HepG2 (cell line): ENCODE data around the gene HES7. TPM values are rescaled to one million over a fixed set of nuclear protein-coding genes. Genes with fewer than 3 reads are reported as not detected.
A peak's percentile ranks its signal among the peaks of the same experiment; 100 is the strongest.

Experiments used
- AGO2 ChIP-seq: fragments of 200-400 bp; formaldehyde crosslinking; optimal IDR thresholded peaks from 2 replicates; pipeline ENCODE3; 2017; ENCODE audit warnings: mild to moderate bottlenecking, low read depth, low read length, moderate library complexity
- ATM ChIP-seq: fragments of 450-650 bp; IDR thresholded peaks from 2 replicates; pipeline ENCODE4 v1.7.1; 2017; ENCODE audit warnings: mild to moderate bottlenecking, borderline replicate concordance
- CEBPB ChIP-seq: IDR thresholded peaks from 2 replicates; pipeline ENCODE4 v1.6.1; 2011; ENCODE audit warnings: low read depth, low read length, improper control_type of control experiment, borderline replicate concordance
- CEBPG ChIP-seq: IDR thresholded peaks from 2 replicates; pipeline ENCODE4 v1.6.1; 2016
- ERF ChIP-seq: IDR thresholded peaks from 2 replicates; pipeline ENCODE4 v1.6.1; 2018; ENCODE audit warnings: missing biosample characterization, missing genetic modification reagents
- FOXO1 ChIP-seq: sonication (generic); formaldehyde crosslinking; IDR thresholded peaks from 2 replicates; pipeline ENCODE4 v1.4.0; 2020; ENCODE audit warnings: missing genetic modification reagents
- KDM4B ChIP-seq: sonication (generic); formaldehyde crosslinking; IDR thresholded peaks from 2 replicates; pipeline ENCODE4 v1.4.0; 2020; ENCODE audit warnings: missing genetic modification reagents
- KDM5B ChIP-seq: sonication (generic); formaldehyde crosslinking; IDR thresholded peaks from 2 replicates; pipeline ENCODE4 v1.4.0; 2020; ENCODE audit warnings: missing genetic modification reagents, mild to moderate bottlenecking, borderline replicate concordance
- MYC ChIP-seq: sonication (generic); formaldehyde crosslinking; IDR thresholded peaks from 2 replicates; pipeline ENCODE4 v1.9.0; 2021; ENCODE audit warnings: missing genetic modification reagents, borderline replicate concordance
- PCBP1 ChIP-seq: fragments of 200-400 bp; formaldehyde crosslinking; IDR thresholded peaks from 2 replicates; pipeline ENCODE4 v1.6.1; 2017; ENCODE audit warnings: mild to moderate bottlenecking, low read depth, low read length, borderline replicate concordance
- PHB2 ChIP-seq: fragments of 450-650 bp; IDR thresholded peaks from 2 replicates; pipeline ENCODE4 v1.6.1; 2018; ENCODE audit not compliant: partially characterized antibody
- PHF8 ChIP-seq: sonication (generic); formaldehyde crosslinking; IDR thresholded peaks from 2 replicates; pipeline ENCODE4 v1.5.0; 2020; ENCODE audit warnings: missing genetic modification reagents
- POLR2A ChIP-seq, 2 experiments: IDR thresholded peaks; 2 replicates each; pipeline ENCODE4 v1.6.1; 2011; ENCODE audit warnings: low read depth in 2 of 2, low read length in 2 of 2, mild to moderate bottlenecking in 1 of 2, moderate library complexity in 1 of 2; ENCODE audit not compliant: insufficient read depth in 1 of 2
- POLR2AphosphoS5 ChIP-seq: IDR thresholded peaks from 2 replicates; pipeline ENCODE4 v1.6.1; 2012; ENCODE audit warnings: low read depth, low read length
- SALL1 ChIP-seq: sonication (generic); formaldehyde crosslinking; IDR thresholded peaks from 2 replicates; pipeline ENCODE4 v1.8.0; 2022; ENCODE audit warnings: mild to moderate bottlenecking, missing genetic modification reagents
- YEATS4 ChIP-seq: sonication (generic); formaldehyde crosslinking; IDR thresholded peaks from 2 replicates; pipeline ENCODE4 v1.4.0; 2020; ENCODE audit warnings: missing genetic modification reagents, borderline replicate concordance
- ZFX ChIP-seq: sonication (generic); formaldehyde crosslinking; IDR thresholded peaks from 2 replicates; pipeline ENCODE4 v1.4.0; 2020; ENCODE audit warnings: mild to moderate bottlenecking, low read depth, missing genetic modification reagents, moderate library complexity
- ZNF543 ChIP-seq: sonication (generic); formaldehyde crosslinking; IDR thresholded peaks from 2 replicates; pipeline ENCODE4 v1.4.0; 2020; ENCODE audit warnings: mild to moderate bottlenecking, missing genetic modification reagents
- ZNF572 ChIP-seq: sonication (generic); formaldehyde crosslinking; IDR thresholded peaks from 2 replicates; pipeline ENCODE4 v1.5.1; 2020; ENCODE audit warnings: mild to moderate bottlenecking, missing genetic modification reagents
- ZNF775 ChIP-seq: sonication (generic); formaldehyde crosslinking; IDR thresholded peaks from 2 replicates; pipeline ENCODE4 v1.4.0; 2020; ENCODE audit warnings: missing genetic modification reagents, mild to moderate bottlenecking, moderate library complexity, borderline replicate concordance
- ZNF83 ChIP-seq: sonication (generic); formaldehyde crosslinking; IDR thresholded peaks from 2 replicates; pipeline ENCODE4 v1.4.0; 2020; ENCODE audit warnings: missing genetic modification reagents, mild to moderate bottlenecking, borderline replicate concordance
- polyA plus RNA-seq, 8 experiments: library from polyadenylated mRNA; depleted of rRNA in 3 of 8; stranded (reverse) in 7 of 8; unstranded in 1 of 8; fragments of >200 nt; fragmentation: Illumina TruSeq in 4 of 8; extraction: Trizol in 4 of 8; gene quantifications; 2 replicates each; pipeline versions ENCODE4 v1.2.1 to v1.2.3, GENCODE V29; 2011 to 2016; ENCODE audit warnings: low read depth in 4 of 8, missing spikeins in 1 of 8, mixed read lengths in 1 of 8; ENCODE audit not compliant: insufficient read depth in 1 of 8
- total RNA-seq, 5 experiments: library from RNA; depleted of rRNA; stranded (reverse); fragments of >200 nt; fragmentation: Illumina TruSeq; extraction: Trizol; gene quantifications; 2 replicates each; pipeline ENCODE4 v1.2.3, GENCODE V29; 2016; ENCODE audit warnings: low read depth in 1 of 5
- TF ChIP-seq, protein P1 (sequence below): sonication (generic); formaldehyde crosslinking; IDR thresholded peaks from 2 replicates; pipeline ENCODE4 v1.4.0; 2020; ENCODE audit warnings: mild to moderate bottlenecking, missing genetic modification reagents
- TF ChIP-seq, protein P2 (sequence below): sonication (generic); formaldehyde crosslinking; IDR thresholded peaks from 2 replicates; pipeline ENCODE4 v1.4.0; 2020; ENCODE audit warnings: missing genetic modification reagents, mild to moderate bottlenecking, borderline replicate concordance
- TF ChIP-seq, protein P3 (sequence below): sonication (generic); formaldehyde crosslinking; IDR thresholded peaks from 2 replicates; pipeline ENCODE4 v1.5.0; 2020; ENCODE audit warnings: mild to moderate bottlenecking, missing genetic modification reagents, borderline replicate concordance

The HES7 gene
- total and polyA plus RNA-seq, 2 of the 13 experiments (the other 11 are each of a cell fraction or from before 2014, with no cell fraction given) = not detected

DNA sequence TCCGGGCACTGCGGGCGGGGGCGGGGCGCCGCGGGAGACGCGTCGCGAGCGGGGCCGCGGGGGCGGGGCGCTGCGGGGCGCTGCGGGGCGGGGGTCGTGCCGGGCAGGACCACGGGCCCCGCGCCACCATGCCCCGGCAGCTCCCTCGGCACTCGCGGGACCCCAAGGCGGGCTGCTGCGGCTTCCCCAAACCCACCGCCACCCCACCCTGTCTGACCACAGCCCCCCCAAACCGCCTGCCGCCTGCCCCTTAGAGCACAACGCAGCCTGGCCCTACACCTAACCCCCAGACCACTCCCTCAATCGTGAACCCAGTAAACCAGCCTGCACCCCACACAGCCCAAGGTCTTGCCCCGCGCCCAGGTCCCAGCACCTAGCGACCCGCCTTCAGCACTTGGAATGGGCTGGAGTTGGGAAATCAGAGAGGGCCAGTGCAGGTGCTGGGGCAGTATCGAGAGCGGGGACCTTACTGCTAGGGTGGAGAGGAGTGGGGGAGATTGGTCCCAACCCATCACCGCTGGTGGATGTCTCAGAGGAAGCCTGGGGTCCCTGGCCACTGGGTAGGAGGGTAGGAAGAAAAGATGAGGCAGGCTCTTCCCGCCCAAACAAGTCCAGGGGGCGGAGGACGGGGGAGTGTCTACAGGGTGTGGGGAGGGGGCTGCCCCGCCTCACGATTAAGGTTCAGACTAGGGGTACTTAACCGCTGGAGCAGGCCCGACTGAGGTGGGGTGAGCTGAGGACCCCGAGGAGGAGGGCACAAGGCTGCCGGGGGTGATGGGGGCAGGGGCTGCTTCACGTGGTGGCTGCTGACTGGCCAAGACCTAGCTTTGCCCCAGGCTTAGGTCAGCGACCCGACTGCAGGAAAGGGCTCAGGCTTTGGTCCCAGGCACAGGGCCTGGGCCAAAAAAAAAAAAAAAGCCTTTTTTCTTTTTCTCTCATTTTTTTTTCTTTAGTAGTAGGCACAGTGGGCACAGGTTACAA, 39.4 kb upstream of the HES7 start (continued):
- TF ChIP-seq, protein P1, sequence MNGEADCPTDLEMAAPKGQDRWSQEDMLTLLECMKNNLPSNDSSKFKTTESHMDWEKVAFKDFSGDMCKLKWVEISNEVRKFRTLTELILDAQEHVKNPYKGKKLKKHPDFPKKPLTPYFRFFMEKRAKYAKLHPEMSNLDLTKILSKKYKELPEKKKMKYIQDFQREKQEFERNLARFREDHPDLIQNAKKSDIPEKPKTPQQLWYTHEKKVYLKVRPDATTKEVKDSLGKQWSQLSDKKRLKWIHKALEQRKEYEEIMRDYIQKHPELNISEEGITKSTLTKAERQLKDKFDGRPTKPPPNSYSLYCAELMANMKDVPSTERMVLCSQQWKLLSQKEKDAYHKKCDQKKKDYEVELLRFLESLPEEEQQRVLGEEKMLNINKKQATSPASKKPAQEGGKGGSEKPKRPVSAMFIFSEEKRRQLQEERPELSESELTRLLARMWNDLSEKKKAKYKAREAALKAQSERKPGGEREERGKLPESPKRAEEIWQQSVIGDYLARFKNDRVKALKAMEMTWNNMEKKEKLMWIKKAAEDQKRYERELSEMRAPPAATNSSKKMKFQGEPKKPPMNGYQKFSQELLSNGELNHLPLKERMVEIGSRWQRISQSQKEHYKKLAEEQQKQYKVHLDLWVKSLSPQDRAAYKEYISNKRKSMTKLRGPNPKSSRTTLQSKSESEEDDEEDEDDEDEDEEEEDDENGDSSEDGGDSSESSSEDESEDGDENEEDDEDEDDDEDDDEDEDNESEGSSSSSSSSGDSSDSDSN = no peak
- TF ChIP-seq, protein P2, sequence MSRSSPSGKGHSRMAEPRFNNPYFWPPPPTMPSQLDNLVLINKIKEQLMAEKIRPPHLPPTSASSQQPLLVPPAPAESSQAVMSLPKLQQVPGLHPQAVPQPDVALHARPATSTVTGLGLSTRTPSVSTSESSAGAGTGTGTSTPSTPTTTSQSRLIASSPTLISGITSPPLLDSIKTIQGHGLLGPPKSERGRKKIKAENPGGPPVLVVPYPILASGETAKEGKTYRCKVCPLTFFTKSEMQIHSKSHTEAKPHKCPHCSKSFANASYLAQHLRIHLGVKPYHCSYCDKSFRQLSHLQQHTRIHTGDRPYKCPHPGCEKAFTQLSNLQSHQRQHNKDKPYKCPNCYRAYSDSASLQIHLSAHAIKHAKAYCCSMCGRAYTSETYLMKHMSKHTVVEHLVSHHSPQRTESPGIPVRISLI = peak; percentile 77; the same call in 1 of the 2 replicates
- TF ChIP-seq ZNF572 (CRISPR knock-in tag) (peak; percentile 81; the same call in 1 of the 2 replicates), SALL1 (CRISPR knock-in tag) (0 out of 2 replicates have a peak, but pooled peaks have one; percentile 6), ZNF83 (0 out of 2 replicates have a peak, but pooled peaks have one; percentile 11), POLR2A (IDR thresholded peaks at IDR 0.05; ENCODE audit: insufficient read depth in 1 of 2, low read depth in 2 of 2, low read length in 2 of 2) (peak in 1 of 2 experiments; percentile 56; a peak in 2 of 4 replicates), AGO2 (no peak), PHF8 (CRISPR knock-in tag) (0 out of 2 replicates have a peak, but pooled peaks have one; percentile 4), ZNF543 (CRISPR knock-in tag) (0 out of 2 replicates have a peak, but pooled peaks have one; percentile 11), KDM5B (CRISPR knock-in tag) (peak; percentile 5; the same call in 1 of the 2 replicates), CEBPG (CRISPR knock-in tag) (0 out of 2 replicates have a peak, but pooled peaks have one; percentile 27), ZFX (CRISPR knock-in tag) (peak; percentile 64), KDM4B (CRISPR knock-in tag) (0 out of 2 replicates have a peak, but pooled peaks have one; percentile 11), MYC (CRISPR knock-in tag) (peak; percentile 48; the same call in 1 of the 2 replicates), ERF (CRISPR knock-in tag) (0 out of 2 replicates have a peak, but pooled peaks have one; percentile 2), POLR2AphosphoS5 (0 out of 2 replicates have a peak, but pooled peaks have one; percentile 7), ATM (no peak), FOXO1 (CRISPR knock-in tag) (no peak), PHB2 (no peak), ZNF775 (no peak), YEATS4 (CRISPR knock-in tag) (no peak; the same call in 1 of the 2 replicates), CEBPB (0 out of 2 replicates have a peak, but pooled peaks have one; percentile 25), PCBP1 (peak; percentile 67; the same call in 1 of the 2 replicates)
- TF ChIP-seq, protein P3, sequence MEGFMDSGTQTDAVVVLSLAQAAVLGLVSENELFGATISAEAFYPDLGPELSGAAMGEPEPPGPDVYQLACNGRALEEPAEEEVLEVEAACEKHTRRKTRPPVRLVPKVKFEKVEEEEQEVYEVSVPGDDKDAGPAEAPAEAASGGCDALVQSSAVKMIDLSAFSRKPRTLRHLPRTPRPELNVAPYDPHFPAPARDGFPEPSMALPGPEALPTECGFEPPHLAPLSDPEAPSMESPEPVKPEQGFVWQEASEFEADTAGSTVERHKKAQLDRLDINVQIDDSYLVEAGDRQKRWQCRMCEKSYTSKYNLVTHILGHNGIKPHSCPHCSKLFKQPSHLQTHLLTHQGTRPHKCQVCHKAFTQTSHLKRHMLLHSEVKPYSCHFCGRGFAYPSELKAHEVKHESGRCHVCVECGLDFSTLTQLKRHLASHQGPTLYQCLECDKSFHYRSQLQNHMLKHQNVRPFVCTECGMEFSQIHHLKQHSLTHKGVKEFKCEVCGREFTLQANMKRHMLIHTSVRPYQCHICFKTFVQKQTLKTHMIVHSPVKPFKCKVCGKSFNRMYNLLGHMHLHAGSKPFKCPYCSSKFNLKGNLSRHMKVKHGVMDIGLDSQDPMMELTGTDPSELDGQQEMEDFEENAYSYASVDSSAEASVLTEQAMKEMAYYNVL (CRISPR knock-in tag) = 0 out of 2 replicates have a peak, but pooled peaks have one; percentile 15
